Peyer's patch (tissue), 4 donors: Measurements from ENCODE around the gene PRRT3.

Source experiments
- POLR2A ChIP-seq, 2 donors: fragments of 450-650 bp; IDR thresholded peaks; one replicate each; pipeline ENCODE4 v1.5.1; 2017; ENCODE audit warnings: antibody characterized with exemption in 2 of 2, mild to moderate bottlenecking in 2 of 2, moderate library complexity in 2 of 2
- TF ChIP-seq, protein P1 (sequence below), 6 experiments: fragments of 450-650 bp in 4 of 6; fragments of 200-600 bp in 2 of 6; sonication (generic) in 1 of 6; IDR thresholded peaks; one replicate each; pipeline ENCODE4 v1.5.1; 2017 to 2019; ENCODE audit warnings: antibody characterized with exemption in 6 of 6, mild to moderate bottlenecking in 3 of 6, moderate library complexity in 1 of 6

DNA sequence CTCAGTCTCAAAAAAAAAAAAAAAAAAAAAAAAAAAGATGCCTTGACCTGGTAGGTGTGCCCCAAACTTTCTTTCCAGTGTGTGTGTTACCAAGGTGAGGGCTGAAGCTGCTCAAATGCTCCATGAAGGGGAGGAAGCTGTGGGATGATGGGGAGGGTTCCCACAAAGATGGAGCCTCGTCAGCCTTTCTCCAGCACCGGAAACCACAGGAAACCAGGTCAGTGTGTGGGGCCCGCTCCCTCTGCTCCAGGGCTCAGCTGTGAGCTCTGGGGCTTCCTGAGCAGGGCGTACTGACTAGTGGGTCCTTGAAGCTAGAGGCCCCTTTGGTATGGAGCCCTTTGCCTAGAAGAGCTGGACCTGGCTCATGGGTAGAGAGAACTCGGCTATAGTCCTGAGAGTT, 50.2 kb downstream of the PRRT3 start:
- TF ChIP-seq, protein P1, sequence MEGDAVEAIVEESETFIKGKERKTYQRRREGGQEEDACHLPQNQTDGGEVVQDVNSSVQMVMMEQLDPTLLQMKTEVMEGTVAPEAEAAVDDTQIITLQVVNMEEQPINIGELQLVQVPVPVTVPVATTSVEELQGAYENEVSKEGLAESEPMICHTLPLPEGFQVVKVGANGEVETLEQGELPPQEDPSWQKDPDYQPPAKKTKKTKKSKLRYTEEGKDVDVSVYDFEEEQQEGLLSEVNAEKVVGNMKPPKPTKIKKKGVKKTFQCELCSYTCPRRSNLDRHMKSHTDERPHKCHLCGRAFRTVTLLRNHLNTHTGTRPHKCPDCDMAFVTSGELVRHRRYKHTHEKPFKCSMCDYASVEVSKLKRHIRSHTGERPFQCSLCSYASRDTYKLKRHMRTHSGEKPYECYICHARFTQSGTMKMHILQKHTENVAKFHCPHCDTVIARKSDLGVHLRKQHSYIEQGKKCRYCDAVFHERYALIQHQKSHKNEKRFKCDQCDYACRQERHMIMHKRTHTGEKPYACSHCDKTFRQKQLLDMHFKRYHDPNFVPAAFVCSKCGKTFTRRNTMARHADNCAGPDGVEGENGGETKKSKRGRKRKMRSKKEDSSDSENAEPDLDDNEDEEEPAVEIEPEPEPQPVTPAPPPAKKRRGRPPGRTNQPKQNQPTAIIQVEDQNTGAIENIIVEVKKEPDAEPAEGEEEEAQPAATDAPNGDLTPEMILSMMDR (IDR thresholded peaks at IDR 0.05) = no peak
- TF ChIP-seq POLR2A (IDR thresholded peaks at IDR 0.05) = no peak
